H9 (cell line): ENCODE data around the gene PEX14. TPM values are rescaled to one million over a fixed set of nuclear protein-coding genes. Genes with fewer than 3 reads are reported as not detected.
A peak's percentile ranks its signal among the peaks of the same experiment; 100 is the strongest.

ENCODE experiments used
- DNase-seq: peaks from one replicate; pipeline ENCODE4 v3.0.0-alpha.2; 2017
- H2AFZ ChIP-seq: one replicate; pipeline ENCODE4 v1.6.1; 2013; ENCODE audit warnings: mild to moderate bottlenecking, low read length, control low read depth, moderate library complexity
- H2AK5ac ChIP-seq: 2 replicates; pipeline ENCODE4 v1.6.1; 2013; ENCODE audit warnings: low read length, control low read depth, mixed read lengths; ENCODE audit not compliant: insufficient read length
- H2BK120ac ChIP-seq: one replicate; pipeline ENCODE4 v1.6.1; 2013; ENCODE audit warnings: low read depth, mild to moderate bottlenecking, low read length, control low read depth, inconsistent platforms; ENCODE audit not compliant: poor library complexity, severe bottlenecking
- H2BK12ac ChIP-seq: 2 replicates; pipeline ENCODE4 v1.6.1; 2013; ENCODE audit warnings: low read length, control low read depth, mixed read lengths, low read depth; ENCODE audit not compliant: insufficient read length
- H2BK15ac ChIP-seq: 2 replicates; pipeline ENCODE4 v1.6.1; 2013; ENCODE audit warnings: low read depth, low read length, control low read depth
- H2BK20ac ChIP-seq: one replicate; pipeline ENCODE4 v1.6.1; 2013; ENCODE audit warnings: low read depth, mild to moderate bottlenecking, low read length, control low read depth, inconsistent platforms; ENCODE audit not compliant: poor library complexity, severe bottlenecking
- H2BK5ac ChIP-seq: 2 replicates; pipeline ENCODE4 v1.6.1; 2013; ENCODE audit warnings: low read length, control low read depth, mixed read lengths; ENCODE audit not compliant: insufficient read length
- H3K14ac ChIP-seq: 2 replicates; pipeline ENCODE4 v1.6.1; 2013; ENCODE audit warnings: low read length, control low read depth; ENCODE audit not compliant: insufficient read depth
- H3K18ac ChIP-seq: 2 replicates; pipeline ENCODE4 v1.6.1; 2013; ENCODE audit warnings: low read depth, mild to moderate bottlenecking, mixed read lengths, low read length, control low read depth; ENCODE audit not compliant: insufficient read length
- H3K23ac ChIP-seq: 2 replicates; pipeline ENCODE4 v1.6.1; 2013; ENCODE audit warnings: low read length, control low read depth, mixed read lengths, low read depth; ENCODE audit not compliant: insufficient read length
- H3K23me2 ChIP-seq: 2 replicates; pipeline ENCODE4 v1.6.1; 2013; ENCODE audit warnings: low read depth, mild to moderate bottlenecking, mixed read lengths, low read length, control low read depth; ENCODE audit not compliant: insufficient read length, poor library complexity, severe bottlenecking
- H3K27ac ChIP-seq: 2 replicates; pipeline ENCODE4 v1.5.1; 2013; ENCODE audit warnings: low read length, control low read depth, mixed read lengths, low read depth; ENCODE audit not compliant: insufficient read length
- H3K27me3 ChIP-seq: 2 replicates; pipeline ENCODE4 v1.6.1; 2013; ENCODE audit warnings: low read length, control low read depth, inconsistent platforms; ENCODE audit not compliant: insufficient read depth
- H3K4ac ChIP-seq: 2 replicates; pipeline ENCODE4 v1.6.1; 2013; ENCODE audit warnings: low read depth, mild to moderate bottlenecking, control low read depth, inconsistent platforms, low read length, moderate library complexity
- H3K4me1 ChIP-seq: 2 replicates; pipeline ENCODE4 v1.6.1; 2013; ENCODE audit warnings: low read length, control low read depth, inconsistent platforms; ENCODE audit not compliant: insufficient read depth
- H3K4me2 ChIP-seq: 2 replicates; pipeline ENCODE4 v1.6.1; 2013; ENCODE audit warnings: low read length, control low read depth, mixed read lengths; ENCODE audit not compliant: insufficient read length, insufficient read depth
- H3K56ac ChIP-seq: 2 replicates; pipeline ENCODE4 v1.6.1; 2013; ENCODE audit warnings: low read depth, mild to moderate bottlenecking, mixed read lengths, low read length, control low read depth; ENCODE audit not compliant: insufficient read length
- H3K79me1 ChIP-seq: 2 replicates; pipeline ENCODE4 v1.6.1; 2013; ENCODE audit warnings: low read depth, mild to moderate bottlenecking, moderate library complexity, low read length, control low read depth, inconsistent platforms; ENCODE audit not compliant: insufficient read depth, poor library complexity, severe bottlenecking
- H3K79me2 ChIP-seq: 2 replicates; pipeline ENCODE4 v1.6.1; 2013; ENCODE audit warnings: low read length, control low read depth, inconsistent platforms; ENCODE audit not compliant: insufficient read depth
- H3K9ac ChIP-seq: 2 replicates; pipeline ENCODE4 v1.6.1; 2013; ENCODE audit warnings: low read length, control low read depth, mixed read lengths; ENCODE audit not compliant: insufficient read length; ENCODE audit errors: extremely low read depth
- H3K9me3 ChIP-seq: one replicate; pipeline ENCODE4 v1.6.1; 2013; ENCODE audit warnings: low read depth, low read length, inconsistent platforms; ENCODE audit not compliant: control insufficient read depth
- H3T11ph ChIP-seq: one replicate; pipeline ENCODE4 v1.6.1; 2013; ENCODE audit warnings: mild to moderate bottlenecking, low read length, control low read depth, inconsistent platforms
- H4K20me1 ChIP-seq: one replicate; pipeline ENCODE4 v1.6.1; 2013; ENCODE audit not compliant: control insufficient read depth, insufficient read length, insufficient read depth
- H4K5ac ChIP-seq: 2 replicates; pipeline ENCODE4 v1.6.1; 2013; ENCODE audit warnings: low read depth, mild to moderate bottlenecking, mixed read lengths, low read length, control low read depth; ENCODE audit not compliant: insufficient read length
- H4K8ac ChIP-seq: replicated peaks from 2 replicates; pipeline ENCODE4 v1.6.1; 2013; ENCODE audit warnings: low read length, control low read depth, mixed read lengths, low read depth; ENCODE audit not compliant: insufficient read length
- H4K91ac ChIP-seq: 2 replicates; pipeline ENCODE4 v1.6.1; 2013; ENCODE audit warnings: low read depth, mild to moderate bottlenecking, moderate library complexity, mixed read lengths, low read length, control low read depth; ENCODE audit not compliant: insufficient read length
- H3K27ac Mint-ChIP-seq, 3 experiments: 2 replicates in 2 of 3; 3 replicates in 1 of 3; pipeline ENCODE4 v1.8.0; 2020 to 2021; ENCODE audit warnings: mixed read lengths in 3 of 3, mild to moderate bottlenecking in 1 of 3, moderate library complexity in 1 of 3
- H3K27me3 Mint-ChIP-seq: 2 replicates; pipeline ENCODE4 v1.8.0; 2021; ENCODE audit warnings: low read depth, mild to moderate bottlenecking, moderate library complexity, mixed read lengths
- H3K36me3 Mint-ChIP-seq, 3 experiments: 2 replicates in 2 of 3; 3 replicates in 1 of 3; pipeline ENCODE4 v1.8.0; 2020 to 2021; ENCODE audit warnings: low read depth in 3 of 3, mixed read lengths in 3 of 3; ENCODE audit not compliant: insufficient read depth in 1 of 3
- H3K4me1 Mint-ChIP-seq, 2 experiments: 2 replicates each; pipeline ENCODE4 v1.8.0; 2020; ENCODE audit warnings: mixed read lengths in 2 of 2
- H3K4me3 Mint-ChIP-seq, 2 experiments: 2 replicates in 1 of 2; 3 replicates in 1 of 2; pipeline ENCODE4 v1.8.0; 2020 to 2021; ENCODE audit warnings: mild to moderate bottlenecking in 2 of 2, mixed read lengths in 2 of 2, moderate library complexity in 1 of 2
- H3K9me3 Mint-ChIP-seq, 2 experiments: 2 replicates in 1 of 2; 3 replicates in 1 of 2; pipeline ENCODE4 v1.8.0; 2020; ENCODE audit warnings: mild to moderate bottlenecking in 2 of 2, mixed read lengths in 2 of 2, moderate library complexity in 1 of 2
- CTCF ChIP-seq: fragments of 200-600 bp; sonication (generic); conservative IDR thresholded peaks from 3 replicates; pipeline ENCODE4 v1.8.0; 2021; ENCODE audit warnings: antibody characterized with exemption, mild to moderate bottlenecking
- WGBS: extraction: QIAGEN DNeasy Blood & Tissue Kit; methylation state at CpG from one replicate; pipeline ENCODE4 v1.1.7; 2013; ENCODE audit warnings: missing lambda C conversion rate, low lambda C conversion rate, mixed read lengths; ENCODE audit not compliant: insufficient read length; ENCODE audit errors: extremely low coverage; 5-methylcytosine and 5-hydroxymethylcytosine counted together
- total RNA-seq: library from RNA; stranded (reverse); gene quantifications from 2 replicates; pipeline ENCODE4 v1.2.1, GENCODE V29; 2021

Gene PEX14
- total RNA-seq, 1 experiment from 2014 or later, result 23.9 TPM

GRCh38 chr1:10678852-10679251 lies 204.1 kb downstream of the PEX14 start:
- no peak overlapping the region for H2BK5ac ChIP-seq
- WGBS, result no CpG with 5 or more reads among the region's 11 CpGs

More at GRCh38 chr1:10678852-10679251, 204.1 kb downstream of the PEX14 start:
- Histone ChIP-seq H3K79me2 (no peaks in the 10 kb centered on the region), H3K18ac (peak overlapping the region; percentile 14), H3K23me2 (no peaks in the 10 kb centered on the region), H4K5ac (no peak overlapping the region), H3K4ac (no peak overlapping the region), H3T11ph (no peak overlapping the region), H3K56ac (no peak overlapping the region), H3K9ac (no peak overlapping the region), H2BK15ac (no peak overlapping the region), H4K91ac (no peak overlapping the region), H3K23ac (no peak overlapping the region), H3K9me3 (no peaks in the 10 kb centered on the region), H3K27me3 (no peaks in the 10 kb centered on the region), H3K4me2 (no peak overlapping the region), H2AFZ (no peak overlapping the region), H3K27ac (no peak overlapping the region), H3K4me1 (peaks cover 4% of the 10 kb centered on the region; the same call in 1 of the 2 replicates), H4K20me1 (peaks cover 2% of the 10 kb centered on the region), H2BK12ac (no peak overlapping the region), H2AK5ac (no peak overlapping the region), H3K79me1 (no peaks in the 10 kb centered on the region), H2BK120ac (no peak overlapping the region), H3K14ac (peak overlapping the region; percentile 66; the same call in 1 of the 2 replicates), H2BK20ac (no peak overlapping the region), H4K8ac (no peak overlapping the region)
- Mint-ChIP-seq H3K27ac (peak overlapping the region in 1 of 3 experiments; percentile 39; a peak in 1 of 7 replicates), H3K27me3 (no peaks in the 10 kb centered on the region), H3K36me3 (no peaks in the 10 kb centered on the region), H3K9me3 (no peaks in the 10 kb centered on the region), H3K4me1 (peaks cover 65 to 68% of the 10 kb centered on the region in 2 experiments), H3K4me3 (no peak overlapping the region)
- DNase-seq, result no peak
- TF ChIP-seq CTCF, result no peak
